ENCODE measurements around the gene ARHGDIA. TPM values are rescaled to one million over a fixed set of nuclear protein-coding genes. Genes with fewer than 3 reads are reported as not detected.

The ARHGDIA gene
- total and polyA plus RNA-seq, 2 of the 8 experiments (the other 6 are each of a cell fraction or from before 2014, with no cell fraction given) = 62.4 to 217 TPM

GRCh38 chr17:81837641-81838040, 33.5 kb downstream of the ARHGDIA start (continued):
- TF ChIP-seq CHD7 (IDR thresholded peaks at IDR 0.05; ENCODE audit: insufficient replicate concordance, low read length) (no peak), TAF7 (optimal IDR thresholded peaks at IDR 0.05; ENCODE audit: borderline replicate concordance, low read depth, low read length) (no peak), ASH2L (IDR thresholded peaks at IDR 0.05; ENCODE audit: low read length) (no peak), FOSL1 (IDR thresholded peaks at IDR 0.05; ENCODE audit: insufficient read depth, low read depth, low read length) (no peak), EP300 (IDR thresholded peaks at IDR 0.05; ENCODE audit: borderline replicate concordance in 1 of 2, low read depth in 2 of 2, low read length in 2 of 2) (no peak), BRCA1 (IDR thresholded peaks at IDR 0.05; ENCODE audit: low read depth, low read length) (no peak), SIX5 (IDR thresholded peaks at IDR 0.05; ENCODE audit: low read depth, low read length) (no peak)
